Type B pancreatic cell (in vitro differentiated cells): ENCODE results near the gene NBAS. TPM values are rescaled to one million over a fixed set of nuclear protein-coding genes. Genes with fewer than 3 reads are reported as not detected.

Source experiments
- DNase-seq: peaks from one replicate; pipeline ENCODE4 v3.0.0; 2021; ENCODE audit warnings: mixed read lengths; ENCODE audit not compliant: unreplicated experiment; ENCODE audit errors: extremely low spot score
- H3K27ac Mint-ChIP-seq: 2 replicates; pipeline ENCODE4 v1.8.0; 2021; ENCODE audit warnings: mild to moderate bottlenecking, mixed read lengths
- H3K27me3 Mint-ChIP-seq: 2 replicates; pipeline ENCODE4 v1.8.0; 2021; ENCODE audit warnings: mixed read lengths
- H3K36me3 Mint-ChIP-seq: 2 replicates; pipeline ENCODE4 v1.8.0; 2021; ENCODE audit warnings: mixed read lengths
- H3K4me1 Mint-ChIP-seq: one replicate; pipeline ENCODE4 v1.8.0; 2021; ENCODE audit warnings: mixed read lengths; ENCODE audit not compliant: unreplicated experiment
- H3K4me3 Mint-ChIP-seq: 2 replicates; pipeline ENCODE4 v1.8.0; 2021; ENCODE audit warnings: mild to moderate bottlenecking, mixed read lengths
- H3K9me3 Mint-ChIP-seq: 2 replicates; pipeline ENCODE4 v1.8.0; 2021; ENCODE audit warnings: mixed read lengths
- total RNA-seq: library from RNA; stranded (reverse); gene quantifications from 2 replicates; pipeline ENCODE4 v1.2.1, GENCODE V29; 2021; ENCODE audit warnings: low replicate concordance
- TF ChIP-seq, protein P1 (sequence below): fragments of 200-600 bp; sonication (generic); conservative IDR thresholded peaks from 2 replicates; pipeline ENCODE4 v1.5.0; 2021; ENCODE audit warnings: antibody characterized with exemption, mild to moderate bottlenecking

Gene NBAS
- total RNA-seq, 1 donor from 2014 or later, result 53.5 TPM

DNA sequence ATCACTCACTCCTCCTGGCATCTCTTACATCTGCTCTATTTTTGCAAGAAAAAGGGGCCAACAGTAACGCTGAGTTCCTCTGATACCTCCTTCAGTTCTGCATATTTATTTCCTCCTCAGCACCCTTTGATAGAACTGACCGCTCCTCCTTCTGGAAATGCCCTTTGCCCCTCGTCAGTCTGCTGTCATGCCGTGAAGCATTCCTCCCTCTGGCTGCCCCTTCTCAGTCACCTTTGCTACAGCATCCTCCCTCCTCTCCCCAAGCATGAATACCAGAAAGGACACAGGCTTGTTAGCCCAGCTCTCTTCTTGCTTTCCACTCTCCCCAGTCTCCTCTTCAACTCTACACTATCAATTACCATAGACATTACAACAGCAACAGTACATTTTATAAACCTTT, 135.4 kb downstream of the NBAS start:
- Mint-ChIP-seq H3K27me3 (no peaks in the 10 kb centered on the region), H3K36me3 (peaks cover 8% of the 10 kb centered on the region), H3K27ac (no peak overlapping the region), H3K9me3 (no peaks in the 10 kb centered on the region), H3K4me3 (no peak overlapping the region), H3K4me1 (peaks cover 7% of the 10 kb centered on the region)
- no peak for DNase-seq
- TF ChIP-seq, protein P1, sequence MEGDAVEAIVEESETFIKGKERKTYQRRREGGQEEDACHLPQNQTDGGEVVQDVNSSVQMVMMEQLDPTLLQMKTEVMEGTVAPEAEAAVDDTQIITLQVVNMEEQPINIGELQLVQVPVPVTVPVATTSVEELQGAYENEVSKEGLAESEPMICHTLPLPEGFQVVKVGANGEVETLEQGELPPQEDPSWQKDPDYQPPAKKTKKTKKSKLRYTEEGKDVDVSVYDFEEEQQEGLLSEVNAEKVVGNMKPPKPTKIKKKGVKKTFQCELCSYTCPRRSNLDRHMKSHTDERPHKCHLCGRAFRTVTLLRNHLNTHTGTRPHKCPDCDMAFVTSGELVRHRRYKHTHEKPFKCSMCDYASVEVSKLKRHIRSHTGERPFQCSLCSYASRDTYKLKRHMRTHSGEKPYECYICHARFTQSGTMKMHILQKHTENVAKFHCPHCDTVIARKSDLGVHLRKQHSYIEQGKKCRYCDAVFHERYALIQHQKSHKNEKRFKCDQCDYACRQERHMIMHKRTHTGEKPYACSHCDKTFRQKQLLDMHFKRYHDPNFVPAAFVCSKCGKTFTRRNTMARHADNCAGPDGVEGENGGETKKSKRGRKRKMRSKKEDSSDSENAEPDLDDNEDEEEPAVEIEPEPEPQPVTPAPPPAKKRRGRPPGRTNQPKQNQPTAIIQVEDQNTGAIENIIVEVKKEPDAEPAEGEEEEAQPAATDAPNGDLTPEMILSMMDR, result no peak

DNA sequence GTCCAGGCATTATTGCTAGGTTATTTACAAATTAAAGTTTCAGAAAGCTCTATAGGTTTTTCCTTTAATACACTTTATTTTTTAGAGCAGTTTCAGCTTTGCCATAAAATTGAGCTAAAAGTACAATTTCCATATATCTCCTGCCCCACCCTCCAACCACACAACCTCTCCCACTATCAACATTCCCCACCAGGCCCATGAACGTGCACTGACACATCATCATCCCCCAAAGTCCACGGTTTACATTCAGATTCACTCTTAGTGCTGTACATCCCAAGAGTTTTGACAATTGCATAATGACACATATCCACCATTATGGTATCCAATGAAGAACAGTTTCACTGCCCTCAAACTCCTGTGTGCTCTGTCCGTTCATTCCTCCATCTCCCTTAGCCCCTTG, 139.4 kb downstream of the NBAS start:
- Mint-ChIP-seq H3K4me1 (peaks cover 7% of the 10 kb centered on the region), H3K9me3 (no peaks in the 10 kb centered on the region), H3K36me3 (peaks cover 17% of the 10 kb centered on the region), H3K27me3 (no peaks in the 10 kb centered on the region), H3K27ac (no peak overlapping the region), H3K4me3 (no peak overlapping the region)
- TF ChIP-seq, protein P1, result no peak
- DNase-seq, result no peak

DNA sequence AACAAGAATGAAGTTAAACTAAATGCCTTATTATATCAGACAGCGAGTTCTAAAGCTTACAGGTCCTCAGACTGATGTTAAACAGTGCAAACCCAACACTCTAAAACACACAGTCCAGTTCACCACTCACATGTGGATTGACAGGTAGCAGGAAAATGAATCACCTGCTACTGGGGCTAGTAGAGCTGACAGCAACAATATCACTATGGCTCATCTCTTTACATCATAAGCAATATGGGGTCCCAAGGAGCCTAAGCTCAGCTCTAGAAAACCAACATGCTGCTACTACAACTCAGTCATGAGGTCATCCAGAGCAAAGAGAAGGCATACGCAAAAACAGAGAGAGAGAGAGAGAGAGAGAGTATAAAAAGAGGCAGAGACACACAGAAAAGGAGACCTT, 145.4 kb downstream of the NBAS start:
- Mint-ChIP-seq H3K4me1 (no peaks in the 10 kb centered on the region), H3K36me3 (peaks cover 17% of the 10 kb centered on the region), H3K27ac (no peak overlapping the region), H3K9me3 (no peaks in the 10 kb centered on the region), H3K27me3 (no peaks in the 10 kb centered on the region), H3K4me3 (no peak overlapping the region)
- TF ChIP-seq, protein P1, result no peak
- DNase-seq, result no peak

DNA sequence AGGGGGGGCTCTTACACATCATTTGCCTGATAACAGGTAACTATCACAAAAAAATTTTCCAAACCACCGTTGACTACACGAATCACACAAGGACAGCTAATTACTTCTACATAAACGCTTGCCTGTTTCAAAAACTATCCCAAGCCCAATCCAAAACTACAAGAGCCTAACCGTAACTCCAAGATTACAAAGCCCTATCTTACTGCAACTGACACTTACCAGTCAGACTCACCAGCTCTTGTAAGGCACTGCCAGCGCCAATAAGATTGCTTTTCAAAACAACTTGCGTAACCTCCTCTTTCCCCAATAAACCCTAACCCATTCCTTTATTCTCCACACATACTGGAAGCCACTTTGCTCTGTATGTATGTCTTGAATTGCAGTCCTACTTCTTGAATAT, 148.4 kb downstream of the NBAS start:
- H3K4me3 Mint-ChIP-seq, result no peak overlapping the region
- no peak overlapping the region for H3K27ac Mint-ChIP-seq
- no peaks in the 10 kb centered on the region for H3K4me1 Mint-ChIP-seq
- H3K27me3 Mint-ChIP-seq, result no peaks in the 10 kb centered on the region
- H3K9me3 Mint-ChIP-seq, result no peaks in the 10 kb centered on the region
- TF ChIP-seq, protein P1, result no peak
- H3K36me3 Mint-ChIP-seq, result peaks cover 14% of the 10 kb centered on the region
- DNase-seq, result no peak

DNA sequence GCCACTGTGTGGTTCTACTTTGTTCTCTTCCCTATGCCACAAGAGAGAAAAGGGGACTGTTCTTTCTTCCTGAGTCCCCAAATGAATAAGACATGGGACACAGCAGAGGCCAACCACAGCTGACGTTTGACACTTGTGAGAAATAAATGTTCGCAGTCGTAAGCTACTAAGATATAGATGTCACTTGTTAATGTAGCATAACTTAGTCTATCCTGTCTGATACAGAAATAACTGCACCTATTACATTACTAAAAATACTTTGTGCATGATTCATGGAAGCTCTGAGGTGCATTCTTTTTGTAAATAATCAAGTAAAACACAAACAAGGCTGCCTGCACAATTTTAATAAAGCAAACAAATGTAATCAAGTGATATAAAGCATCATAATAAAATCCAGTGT, 148.8 kb downstream of the NBAS start:
- TF ChIP-seq, protein P1, result no peak
- H3K27me3 Mint-ChIP-seq, result no peaks in the 10 kb centered on the region
- DNase-seq, result no peak
- no peaks in the 10 kb centered on the region for H3K9me3 Mint-ChIP-seq
- H3K36me3 Mint-ChIP-seq, result peaks cover 14% of the 10 kb centered on the region
- no peaks in the 10 kb centered on the region for H3K4me1 Mint-ChIP-seq
- H3K4me3 Mint-ChIP-seq, result no peak overlapping the region
- H3K27ac Mint-ChIP-seq, result no peak overlapping the region

DNA sequence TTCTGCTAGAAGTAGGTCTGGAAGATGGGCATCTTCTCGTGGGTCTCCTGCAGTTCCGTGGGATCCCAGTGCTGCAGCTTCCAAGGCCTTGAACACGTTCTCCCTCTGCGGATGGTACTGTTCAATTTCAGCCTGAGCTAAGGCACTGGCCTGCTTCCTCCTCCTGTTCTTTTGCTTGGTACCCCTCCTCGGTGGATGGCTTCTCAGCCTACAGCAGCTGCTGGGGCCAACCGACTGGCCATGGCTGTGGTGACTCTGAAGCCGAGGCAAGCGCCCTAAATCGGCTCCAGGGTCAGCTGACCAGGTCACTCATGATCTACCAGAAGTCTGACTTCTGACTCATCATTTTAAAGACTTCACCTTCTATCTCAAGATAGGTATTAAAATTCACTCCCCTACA, 150.2 kb downstream of the NBAS start:
- no peaks in the 10 kb centered on the region for H3K27me3 Mint-ChIP-seq
- no peaks in the 10 kb centered on the region for H3K4me1 Mint-ChIP-seq

More for the DNA sequence above, 150.2 kb downstream of the NBAS start:
- DNase-seq, result no peak
- no peak overlapping the region for H3K27ac Mint-ChIP-seq
- TF ChIP-seq, protein P1, result no peak
- no peak overlapping the region for H3K4me3 Mint-ChIP-seq
- H3K36me3 Mint-ChIP-seq, result peaks cover 9% of the 10 kb centered on the region
- no peaks in the 10 kb centered on the region for H3K9me3 Mint-ChIP-seq
